SW 1271 (cell line): ENCODE data around the gene ISL2.
"Not testable (repeated sequence)": the region's sequence is repeated elsewhere in the genome, so short reads cannot be mapped to it uniquely, and the experiment has no call there.

ENCODE experiments used
- DNase-seq, 2 experiments: peaks; one replicate each; lab custom pipeline; 2025; lab: John Stamatoyannopoulos, UW

Gene ISL2

DNA sequence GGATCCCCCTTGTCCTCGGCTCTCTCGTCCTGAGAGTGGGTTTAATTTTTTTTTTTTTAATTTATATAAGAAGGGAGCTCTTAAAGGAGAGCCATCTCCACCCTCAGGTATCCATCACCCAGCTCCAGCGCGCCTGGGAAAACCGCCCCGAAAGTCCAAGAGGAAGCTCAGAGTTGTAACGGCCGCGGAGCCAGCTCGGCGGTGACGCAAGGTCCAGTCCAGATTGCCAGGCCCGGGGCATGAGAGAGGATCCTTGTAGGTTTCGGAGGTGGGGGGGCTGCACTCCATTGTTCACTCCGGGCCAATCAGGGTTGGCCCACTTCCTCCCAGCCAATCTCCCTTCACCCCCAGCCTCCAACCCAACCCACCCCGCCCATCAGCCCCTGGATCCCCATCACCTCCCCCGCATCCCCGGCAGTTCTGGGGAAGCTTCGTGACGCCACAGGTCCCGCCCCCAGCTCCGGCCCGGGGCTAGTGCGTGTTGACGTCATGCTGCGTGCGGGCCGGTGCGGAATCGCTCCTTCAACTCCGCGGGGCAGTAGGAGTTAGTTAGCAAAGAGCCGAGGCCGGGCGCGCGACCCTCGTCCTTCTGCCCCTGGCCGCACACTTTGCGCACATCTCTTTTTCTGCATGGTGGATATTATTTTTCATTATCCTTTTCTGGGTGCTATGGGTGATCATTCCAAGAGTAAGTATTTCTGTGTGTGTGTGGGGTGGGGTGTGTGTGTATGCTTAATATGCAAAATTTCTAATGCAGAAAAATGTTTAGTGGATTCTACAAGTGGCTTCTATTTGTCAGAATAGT is at the start of gene ISL2:
TSS of gene ISL2 (plus strand) at position 520 of the 805 bp plus-strand sequence. CDS start at position 631, 111 bp downstream.
- peak; percentile 74 to 82 for DNase-seq

DNA sequence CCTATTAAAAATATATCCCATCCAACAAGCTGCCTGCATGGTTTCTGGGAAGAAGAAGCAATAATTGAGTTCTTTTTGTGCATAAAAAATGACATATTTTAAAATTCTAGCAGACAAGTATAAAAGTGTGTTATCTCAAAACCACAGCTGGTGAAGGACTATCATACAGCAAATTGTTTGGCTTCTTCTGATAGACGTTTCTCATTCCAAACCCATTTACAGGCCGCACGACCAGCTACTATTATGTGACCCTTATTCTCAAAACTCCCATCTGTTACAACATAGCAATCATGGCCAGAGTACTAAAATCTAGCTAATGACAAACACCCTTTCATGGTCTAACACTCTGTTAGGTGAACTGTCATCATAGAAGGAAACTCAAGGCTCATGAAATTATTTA is 47.0 kb upstream of the ISL2 start:
- no peak for DNase-seq

DNA sequence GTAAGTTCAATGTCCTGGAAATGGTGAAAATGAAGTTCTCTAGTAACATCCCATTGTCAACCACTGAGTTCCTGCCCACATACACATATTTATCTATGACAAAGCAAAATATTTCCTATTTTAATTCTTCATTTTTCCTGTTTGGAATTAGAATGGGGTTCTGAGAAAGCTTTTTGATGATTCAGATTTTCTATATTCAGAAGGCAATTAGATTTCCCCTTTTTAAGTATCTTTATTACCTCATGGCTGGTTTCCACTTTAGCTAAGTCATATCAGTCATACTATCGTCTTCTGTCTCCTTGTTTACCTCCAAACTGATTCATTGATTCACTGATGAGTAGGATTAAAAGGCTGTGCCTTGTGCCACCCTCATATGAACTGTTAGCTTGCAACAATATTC is 43.2 kb upstream of the ISL2 start:
- DNase-seq: no peak

DNA sequence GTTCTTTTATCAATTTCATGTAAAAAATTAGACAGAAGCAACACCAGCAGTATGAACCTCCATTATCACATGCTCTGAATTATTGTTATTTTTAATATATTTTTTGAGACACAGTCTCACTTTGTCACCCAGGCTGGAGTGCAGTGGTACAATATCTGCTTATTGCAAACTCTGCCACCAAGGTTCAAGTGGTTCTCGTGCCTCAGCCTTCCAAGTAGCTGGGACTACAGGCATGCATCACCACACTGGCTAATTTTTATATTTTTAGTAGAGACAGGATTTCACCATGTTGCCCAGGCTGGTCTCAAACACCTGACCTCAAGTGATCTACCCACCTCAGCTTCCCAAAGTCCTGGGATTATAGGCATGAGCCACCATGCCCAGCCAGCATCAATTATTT is 42.1 kb upstream of the ISL2 start:
- DNase-seq: not testable (repeated sequence)

DNA sequence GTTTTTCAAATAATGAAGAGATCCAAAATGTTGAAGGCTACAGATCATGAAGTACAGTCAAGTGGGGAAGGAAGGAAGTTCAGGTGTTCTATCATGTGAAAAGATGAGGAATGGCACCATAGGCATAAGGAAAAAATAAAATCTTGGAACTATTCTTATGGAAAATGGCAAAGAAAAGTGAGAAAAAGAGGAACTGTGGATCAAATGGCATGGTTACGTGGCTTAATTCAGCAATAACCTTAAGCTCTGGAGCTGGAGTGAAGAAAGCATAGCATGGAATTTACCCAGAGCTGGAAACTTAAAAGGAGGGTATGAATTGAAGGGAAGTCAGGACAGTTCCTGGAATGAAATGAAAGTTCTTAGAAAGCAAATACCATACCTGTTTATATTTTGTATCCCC is 39.7 kb upstream of the ISL2 start:
- no peak for DNase-seq

DNA sequence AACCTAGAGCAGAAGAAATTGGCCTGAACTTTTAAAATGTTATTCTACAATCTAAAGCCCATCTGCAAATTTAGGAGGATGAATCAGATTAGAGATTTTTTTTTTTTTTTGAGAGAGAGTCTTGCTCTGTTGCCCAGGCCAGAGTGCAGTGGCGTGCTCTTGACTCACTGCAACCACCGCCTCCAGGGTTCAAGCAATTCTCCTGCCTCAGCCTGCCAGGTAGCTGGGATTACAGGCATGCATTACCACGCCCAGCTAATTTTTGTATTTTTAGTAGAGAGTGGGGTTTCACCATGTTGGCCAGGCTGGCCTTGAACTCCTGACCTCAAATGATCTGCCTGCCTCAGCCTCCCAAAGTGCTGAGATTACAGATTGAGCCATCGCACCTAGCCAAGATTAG is 38.6 kb upstream of the ISL2 start:
- DNase-seq: not testable (repeated sequence)

DNA sequence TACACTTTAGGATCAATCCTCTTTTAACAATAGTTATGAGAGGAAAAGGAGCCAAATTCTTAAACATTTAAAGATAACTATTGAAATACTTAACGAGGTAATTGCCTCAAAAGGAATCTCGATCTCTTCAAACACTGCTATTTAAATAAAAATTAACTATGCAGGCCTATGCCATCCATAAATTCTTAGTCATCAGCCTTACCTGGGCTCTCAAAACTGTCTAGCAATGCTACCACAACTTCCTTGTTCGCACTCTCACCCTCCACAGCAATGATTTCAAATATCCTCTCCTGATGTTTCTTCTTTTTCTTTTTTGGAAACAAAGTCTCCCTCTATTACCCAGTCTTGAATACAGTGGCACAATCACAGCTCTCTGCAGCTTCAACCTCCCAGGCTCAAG is 37.6 kb upstream of the ISL2 start:
- no peak for DNase-seq

DNA sequence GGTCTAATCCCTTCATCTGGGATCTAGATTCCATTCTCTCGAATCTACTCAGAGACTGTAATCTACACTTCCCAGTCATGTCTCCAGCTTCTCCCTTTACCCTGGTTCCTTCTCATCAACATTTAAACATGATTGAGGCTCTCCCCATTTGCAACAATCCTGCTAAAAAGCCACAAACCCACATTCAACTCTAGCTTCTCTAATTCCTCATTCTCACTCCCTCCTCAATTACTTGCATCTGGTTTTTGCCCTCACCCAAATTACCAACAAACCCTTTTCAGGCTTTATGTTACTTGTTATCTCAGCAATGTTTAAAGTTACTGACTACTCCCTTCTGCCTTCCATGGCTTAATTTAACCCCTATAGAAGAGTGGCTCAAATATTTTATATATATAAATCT is 36.8 kb upstream of the ISL2 start:
- DNase-seq: no peak

DNA sequence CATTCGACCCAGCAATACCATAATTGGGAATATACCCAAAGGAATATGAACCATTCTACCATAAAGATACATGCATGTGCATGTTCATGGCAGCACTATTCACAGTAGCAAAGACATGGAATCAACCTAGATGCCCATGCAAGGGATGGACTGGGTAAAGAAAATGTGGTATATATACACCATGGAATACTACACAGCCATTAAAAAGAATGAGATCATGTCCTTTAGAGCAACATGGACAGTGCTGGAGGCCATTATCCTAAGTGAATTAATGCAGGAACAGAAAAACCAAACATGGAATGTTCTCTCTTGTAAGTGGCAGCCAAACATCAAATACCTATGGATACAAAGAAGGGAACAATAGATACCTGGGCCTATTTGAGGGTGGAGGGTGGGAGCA is 32.7 kb upstream of the ISL2 start:
- no peak for DNase-seq

DNA sequence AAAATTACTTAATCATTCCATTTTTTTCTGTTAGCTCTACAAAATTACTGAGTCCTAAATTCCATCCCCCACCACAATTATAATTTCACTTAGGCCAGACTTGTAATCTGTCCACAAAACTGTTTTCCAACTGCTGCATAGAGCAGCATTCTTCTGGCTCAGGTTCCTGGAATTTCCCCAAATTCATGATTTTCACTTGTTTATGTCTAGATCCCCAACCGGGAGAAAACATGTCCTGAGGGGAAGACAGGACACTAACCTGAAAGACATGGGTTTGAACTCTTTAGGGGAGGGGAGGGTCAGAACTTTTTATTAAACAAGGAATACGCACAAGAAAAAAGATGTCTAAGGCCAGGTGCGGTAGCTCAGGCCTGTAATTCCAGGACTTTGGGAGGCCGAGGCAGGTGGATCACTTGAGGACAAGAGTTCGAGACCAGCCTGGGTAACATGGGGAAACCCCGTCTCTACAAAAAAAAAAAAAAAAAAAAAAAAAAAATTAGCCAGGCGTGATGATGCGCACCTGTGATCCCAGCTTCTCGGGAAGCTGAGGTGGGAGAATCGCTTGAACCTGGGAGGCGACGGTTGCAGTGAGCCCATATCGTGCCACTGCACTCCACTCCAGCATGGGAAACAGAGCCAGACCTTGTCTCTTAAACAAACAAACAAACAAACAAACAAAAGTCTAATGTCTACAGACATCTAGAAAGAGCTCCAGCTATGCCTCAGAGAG is 26.8 kb upstream of the ISL2 start:
- no peak for DNase-seq

DNA sequence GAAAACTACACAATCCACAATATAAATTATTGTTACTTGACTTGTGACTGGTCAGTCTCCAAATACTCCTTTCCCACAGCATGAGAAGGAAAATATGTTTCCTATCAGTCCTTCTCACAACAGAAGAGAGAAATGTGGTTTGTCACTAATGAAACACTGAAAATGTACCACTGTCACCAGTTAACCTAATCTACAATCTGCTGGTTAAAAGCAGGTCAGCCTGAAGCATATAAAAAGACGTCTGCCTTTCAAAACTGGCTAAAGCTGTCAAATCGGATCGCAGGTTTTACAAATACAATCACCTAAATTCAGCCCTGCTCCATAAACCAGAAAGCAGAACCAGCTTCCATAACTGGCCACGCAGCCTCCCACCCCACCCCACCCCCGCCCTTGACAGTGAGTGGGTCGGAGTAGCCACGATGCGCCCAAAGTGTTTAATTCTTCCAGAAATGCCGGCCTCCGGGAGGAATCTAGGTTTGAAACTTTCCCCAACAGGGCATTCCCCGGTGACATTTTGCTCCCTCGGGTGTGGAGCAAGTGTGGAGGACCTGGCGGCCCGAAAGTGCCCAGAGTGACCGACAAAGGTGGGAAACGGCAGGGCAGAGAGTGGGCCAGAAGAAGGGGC is 26.0 kb upstream of the ISL2 start:
- DNase-seq: peak in 1 of 2 experiments; percentile 43

DNA sequence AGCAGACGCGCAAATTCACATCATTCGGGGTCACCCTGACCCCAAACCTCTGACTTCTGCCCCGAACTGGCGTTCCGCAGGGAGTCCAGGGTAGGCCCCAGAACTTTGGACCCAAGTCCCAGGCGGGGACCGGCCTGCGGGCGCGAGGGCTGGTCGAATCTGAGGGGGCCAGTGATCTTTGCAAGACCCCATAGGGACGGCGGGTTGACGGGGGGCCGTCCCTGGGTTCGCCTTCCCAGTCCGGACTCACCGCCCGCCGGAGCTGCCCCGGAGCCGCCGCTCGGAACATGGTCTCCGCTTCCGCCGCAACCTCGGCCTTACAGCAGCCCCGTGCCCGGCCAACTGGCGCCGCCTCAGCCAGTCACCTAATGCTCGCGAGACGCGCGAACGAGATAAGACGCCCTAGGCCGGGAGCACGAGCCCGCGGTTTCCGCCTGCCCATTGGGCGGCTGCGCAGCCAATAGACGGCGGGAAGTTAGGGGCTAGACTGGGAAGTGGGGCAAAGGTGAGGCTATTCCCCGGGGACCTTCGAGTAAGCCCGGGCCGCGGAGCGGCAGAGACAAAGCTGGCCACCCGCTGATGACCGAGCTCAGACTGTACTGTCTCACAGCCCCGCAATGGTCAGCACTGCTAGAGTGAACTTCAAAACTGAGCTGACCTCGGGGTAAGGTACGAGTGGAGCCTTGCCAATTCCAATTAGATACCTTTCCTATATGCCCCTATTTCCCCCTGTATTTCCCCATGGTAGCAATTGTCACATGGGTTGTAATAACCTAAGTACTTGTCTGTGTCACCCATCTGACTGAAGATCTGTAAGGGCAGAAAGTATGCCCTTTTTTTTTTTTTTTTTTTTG is 25.2 kb upstream of the ISL2 start, which contains the start of gene ETFA:
TSS of gene ETFA (minus strand) at position 370 of the 854 bp plus-strand sequence. CDS start at position 289, 81 bp downstream.
- DNase-seq: peak; percentile 94 to 95

DNA sequence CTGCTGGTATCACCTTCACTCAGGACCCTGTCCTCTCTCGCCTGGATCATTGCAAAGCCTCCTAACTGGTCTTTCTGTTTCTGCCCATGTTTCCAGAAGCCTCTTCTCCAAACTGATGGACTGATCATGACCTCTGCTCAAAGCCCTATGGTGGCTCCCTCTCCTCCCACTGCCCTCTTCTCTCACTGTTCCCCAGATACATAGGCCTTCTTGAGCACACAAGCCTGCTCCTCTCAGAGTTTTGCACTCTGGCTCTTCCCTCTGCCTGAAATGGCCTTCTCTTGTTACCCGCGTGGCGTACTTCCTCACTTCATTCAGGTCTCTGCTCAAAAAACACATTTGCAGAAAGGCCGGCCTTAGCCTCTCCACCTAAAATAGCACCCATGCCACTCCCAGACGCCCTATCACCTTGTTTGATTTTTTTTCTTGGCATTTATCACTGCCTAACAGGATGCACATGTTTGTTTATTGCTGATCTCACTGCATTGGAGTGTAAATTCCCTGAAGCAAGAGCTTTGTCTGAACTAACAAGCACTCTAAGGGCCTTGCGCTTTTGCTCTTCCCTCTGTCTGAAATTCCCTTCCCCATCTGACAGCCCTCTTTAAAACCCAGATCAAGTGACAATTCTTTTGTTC is 23.9 kb upstream of the ISL2 start:
- DNase-seq: peak; percentile 28 to 50

DNA sequence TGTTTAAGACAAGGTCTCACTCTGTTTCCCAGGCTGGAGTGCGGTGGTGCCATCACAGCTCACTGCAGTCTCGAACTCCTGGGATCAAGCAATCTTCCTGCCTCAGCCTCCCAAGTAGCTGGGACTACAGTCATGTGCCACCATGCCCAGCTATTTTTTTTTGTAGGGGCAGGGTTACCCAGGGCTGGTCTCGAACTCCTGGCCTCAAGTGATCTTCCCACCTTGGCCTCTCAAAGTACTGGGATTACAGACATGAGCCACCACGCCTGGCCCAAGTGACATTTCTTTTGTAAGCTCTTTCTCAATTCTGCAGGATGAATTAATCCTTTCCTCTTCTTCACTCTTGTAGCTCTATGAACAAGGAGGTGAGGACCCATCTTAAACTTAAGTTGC is 23.4 kb upstream of the ISL2 start:
- DNase-seq: not testable (repeated sequence)

DNA sequence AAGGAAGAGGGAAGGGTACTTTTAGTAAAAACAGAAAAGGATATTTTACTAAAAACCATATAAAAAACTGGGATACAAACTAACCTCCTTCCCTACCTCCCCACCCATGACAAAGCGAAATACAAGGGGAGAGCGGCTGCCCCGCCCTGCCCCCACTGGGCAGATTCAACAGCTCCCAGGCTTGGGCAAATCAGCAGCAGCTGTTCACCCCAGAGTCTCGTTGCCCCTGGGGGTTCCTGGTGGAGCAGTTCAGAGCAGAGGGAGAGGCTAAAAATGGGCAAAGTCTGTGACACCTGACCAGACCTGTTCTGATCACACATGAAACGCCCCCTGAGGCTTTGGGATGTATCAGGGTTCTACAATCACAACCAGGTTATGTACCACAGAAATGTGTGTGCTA is 22.8 kb upstream of the ISL2 start:
- DNase-seq: no peak

DNA sequence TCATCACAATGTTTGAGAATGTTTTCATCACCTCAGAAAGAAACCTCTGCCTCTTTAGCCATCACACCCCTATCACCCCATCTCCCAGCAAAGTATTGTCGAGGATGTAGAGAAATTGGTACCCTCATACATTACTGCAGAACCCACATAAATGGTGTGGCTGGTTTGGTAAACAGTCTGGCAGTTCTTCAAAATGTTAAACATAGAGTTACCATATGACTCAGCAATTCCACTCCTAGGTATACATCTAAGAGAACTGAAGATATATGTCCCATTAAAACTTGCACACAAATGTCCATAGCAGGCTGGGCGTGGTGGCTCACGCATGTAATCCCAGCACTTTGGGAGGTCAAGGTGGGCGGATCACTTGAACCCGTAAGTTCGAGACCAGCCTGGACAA is 16.6 kb upstream of the ISL2 start:
- no peak for DNase-seq

DNA sequence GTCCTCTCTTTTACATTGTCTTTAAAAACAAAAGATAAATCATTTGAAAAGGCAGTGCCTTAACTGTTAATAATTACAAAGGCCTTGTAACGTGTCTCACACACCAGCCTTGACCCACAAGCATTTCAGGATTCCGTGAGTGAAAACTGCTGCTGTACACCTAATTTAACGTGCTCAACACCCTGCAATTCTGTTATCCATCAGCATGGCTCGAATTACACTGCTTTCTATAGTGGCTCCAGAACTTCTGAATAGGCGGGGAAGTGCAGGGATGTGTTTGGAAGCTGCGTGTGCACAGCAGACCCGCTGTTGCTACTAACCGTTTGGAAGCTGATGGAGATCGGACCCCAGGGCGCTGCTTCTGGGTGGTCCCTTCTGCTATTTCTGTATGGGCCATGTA is 15.4 kb upstream of the ISL2 start:
- no peak for DNase-seq

DNA sequence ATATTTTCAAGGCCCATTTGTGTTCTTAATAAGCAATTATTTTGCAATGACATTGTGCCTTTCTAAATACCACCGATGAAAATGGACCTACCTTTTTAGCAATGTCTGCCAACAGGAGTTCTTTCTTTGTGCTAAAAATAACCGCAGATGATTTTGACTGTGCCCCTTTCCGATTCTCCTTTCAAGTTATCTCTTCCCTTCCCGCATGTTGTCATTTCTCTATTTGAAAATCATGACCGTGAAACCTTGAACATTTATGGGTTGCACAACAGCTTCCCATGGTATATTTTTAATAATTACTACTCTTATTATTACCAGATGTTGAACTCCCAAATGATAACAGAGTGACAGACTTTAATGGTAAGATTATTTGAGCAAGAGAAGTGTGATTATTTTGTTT is 15.0 kb upstream of the ISL2 start:
- no peak for DNase-seq

DNA sequence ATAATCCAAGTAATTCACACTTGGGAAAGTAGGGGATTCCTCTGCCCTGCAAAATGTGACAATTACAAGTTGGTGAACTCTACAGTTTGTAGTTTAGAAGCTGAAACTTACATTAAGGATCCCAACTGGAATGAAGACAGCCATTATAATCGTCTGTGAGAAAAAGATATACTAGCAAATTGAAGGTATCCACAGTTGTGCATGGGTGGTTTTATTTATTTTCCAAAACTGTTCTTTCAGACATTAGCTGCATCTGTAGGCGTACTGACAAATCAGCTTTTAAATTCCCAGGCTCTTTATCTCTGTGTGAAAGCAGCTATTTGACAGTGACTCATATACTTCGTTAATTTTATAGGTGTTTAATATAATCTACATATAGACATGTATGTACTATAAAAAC is 12.5 kb upstream of the ISL2 start:
- DNase-seq: no peak

DNA sequence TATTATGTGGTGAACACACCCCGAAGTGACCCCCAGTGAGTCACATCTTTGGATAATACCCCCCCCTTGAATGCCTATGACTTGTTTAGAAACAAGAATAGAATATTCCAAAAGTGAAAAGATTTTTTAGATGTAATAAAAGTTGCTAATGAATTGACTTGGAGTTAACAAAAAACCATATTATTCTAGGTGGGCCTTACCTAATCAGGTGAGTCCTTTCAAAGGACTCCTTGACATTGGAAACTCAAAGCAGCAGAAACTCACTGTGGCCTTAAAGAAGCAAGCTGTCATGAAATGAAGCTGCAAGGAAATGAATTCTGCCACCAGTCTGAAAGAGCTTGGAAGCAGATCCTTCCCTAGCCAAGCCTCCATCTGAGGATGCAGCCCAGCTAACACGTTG is 10.9 kb upstream of the ISL2 start:
- no peak for DNase-seq
